Head of caudate nucleus (tissue), 42 donors: ENCODE data around the gene SCN4A.
"Not testable (repeated sequence)": the region's sequence is repeated elsewhere in the genome, so short reads cannot be mapped to it uniquely, and the experiment has no call there.

ENCODE experiments used
- DNase-seq, 42 donors: peaks; one replicate each; pipeline versions ENCODE4 v3.0.0 to v3.0.0-alpha.2; 2020 to 2021; ENCODE audit warnings: mixed read lengths in 7 of 42
- intact Hi-C: fragments of 100-400 bp; cut with DNase I; formaldehyde crosslinking; loops from one replicate; pipeline ENCODE4 v1.15.0; 2022

SCN4A gene

GRCh38 chr17:63988741-63989621 lies 16.3 kb upstream of the SCN4A start:
- intact Hi-C loops, result no loop called here
- DNase-seq, result no peak

GRCh38 chr17:63988127-63988478 lies 15.4 kb upstream of the SCN4A start:
- intact Hi-C loops, result no loop called here
- DNase-seq, result no peak

- no peak for DNase-seq
- intact Hi-C loops, result no loop called here
Observed at GRCh38 chr17:63987221-63988126, 14.8 kb upstream of the SCN4A start.

GRCh38 chr17:63986821-63987220 lies 14.1 kb upstream of the SCN4A start:
- no peak for DNase-seq
- intact Hi-C loops, result no loop called here

- DNase-seq, result no peak
- intact Hi-C loops, result no loop called here
Observed at GRCh38 chr17:63985387-63986140, 12.8 kb upstream of the SCN4A start.

- intact Hi-C loops, result no loop called here
Observed at GRCh38 chr17:63984651-63985386, 12.1 kb upstream of the SCN4A start.

GRCh38 chr17:63984236-63984635 lies 11.5 kb upstream of the SCN4A start:
- intact Hi-C loops, result no loop called here
- DNase-seq, result no peak

More at GRCh38 chr17:63984651-63985386, 12.1 kb upstream of the SCN4A start:
- peak in 2 of 42 donors; percentile 36 to 48 for DNase-seq

- DNase-seq, result peak in 1 of 42 donors; percentile 34
Observed at GRCh38 chr17:63983320-63983719, 10.6 kb upstream of the SCN4A start.

GRCh38 chr17:63982641-63983040 lies 9.9 kb upstream of the SCN4A start:
- intact Hi-C loops, DNase-seq: not testable (repeated sequence)

More at GRCh38 chr17:63983320-63983719, 10.6 kb upstream of the SCN4A start:
- intact Hi-C loops, result no loop called here

- DNase-seq, result no peak
- intact Hi-C loops, result no loop called here
Observed at GRCh38 chr17:63978272-63979200, 5.8 kb upstream of the SCN4A start.

GRCh38 chr17:63976702-63977101 lies 4.0 kb upstream of the SCN4A start:
- no peak for DNase-seq
- intact Hi-C loops, result no loop called here

GRCh38 chr17:63975541-63976092 lies 2.9 kb upstream of the SCN4A start:
- intact Hi-C loops, result no loop called here
- no peak for DNase-seq

- peak in 1 of 42 donors; percentile 25 for DNase-seq
- intact Hi-C loops, result no loop called here
Observed at GRCh38 chr17:63974594-63975192, 2.0 kb upstream of the SCN4A start.

- intact Hi-C loops, result no loop called here
- no peak for DNase-seq
Observed at GRCh38 chr17:63973930-63974593, 1.3 kb upstream of the SCN4A start.

GRCh38 chr17:63973247-63973646 lies 529 bp upstream of the SCN4A start:
- intact Hi-C loops, result no loop called here
- DNase-seq, result no peak

- DNase-seq, result no peak
Observed at GRCh38 chr17:63969278-63969677, 3.4 kb downstream of the SCN4A start.

More at GRCh38 chr17:63969278-63969677, 3.4 kb downstream of the SCN4A start:
- intact Hi-C loops, result no loop called here
